ENCODE results near the gene SLC5A1.

The SLC5A1 gene

DNA sequence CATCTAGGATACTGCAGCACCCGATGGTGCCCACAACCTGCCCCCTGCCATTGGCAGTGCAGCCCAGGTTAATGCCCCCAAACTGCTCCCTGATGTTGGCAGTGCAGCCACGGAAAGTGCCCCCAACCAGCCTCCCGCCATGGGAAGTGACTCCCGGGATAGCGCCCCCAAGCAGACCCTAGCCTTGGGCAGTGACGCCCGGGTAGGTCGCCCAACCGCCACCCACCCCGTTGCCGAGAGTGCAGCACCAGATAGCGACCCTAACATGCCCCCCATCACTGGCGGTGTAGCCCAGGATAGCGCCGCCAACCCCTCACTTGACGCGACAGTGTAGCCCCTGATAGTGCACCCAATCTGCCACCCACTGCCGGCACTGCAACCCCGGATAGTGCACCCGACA, 77.5 kb downstream of the SLC5A1 start:
- no peak for TF ChIP-seq EZH2phosphoT487 (conservative IDR thresholded peaks at IDR 0.05; ENCODE audit: low read length)
- TF ChIP-seq, protein P1, sequence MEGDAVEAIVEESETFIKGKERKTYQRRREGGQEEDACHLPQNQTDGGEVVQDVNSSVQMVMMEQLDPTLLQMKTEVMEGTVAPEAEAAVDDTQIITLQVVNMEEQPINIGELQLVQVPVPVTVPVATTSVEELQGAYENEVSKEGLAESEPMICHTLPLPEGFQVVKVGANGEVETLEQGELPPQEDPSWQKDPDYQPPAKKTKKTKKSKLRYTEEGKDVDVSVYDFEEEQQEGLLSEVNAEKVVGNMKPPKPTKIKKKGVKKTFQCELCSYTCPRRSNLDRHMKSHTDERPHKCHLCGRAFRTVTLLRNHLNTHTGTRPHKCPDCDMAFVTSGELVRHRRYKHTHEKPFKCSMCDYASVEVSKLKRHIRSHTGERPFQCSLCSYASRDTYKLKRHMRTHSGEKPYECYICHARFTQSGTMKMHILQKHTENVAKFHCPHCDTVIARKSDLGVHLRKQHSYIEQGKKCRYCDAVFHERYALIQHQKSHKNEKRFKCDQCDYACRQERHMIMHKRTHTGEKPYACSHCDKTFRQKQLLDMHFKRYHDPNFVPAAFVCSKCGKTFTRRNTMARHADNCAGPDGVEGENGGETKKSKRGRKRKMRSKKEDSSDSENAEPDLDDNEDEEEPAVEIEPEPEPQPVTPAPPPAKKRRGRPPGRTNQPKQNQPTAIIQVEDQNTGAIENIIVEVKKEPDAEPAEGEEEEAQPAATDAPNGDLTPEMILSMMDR (IDR thresholded peaks at IDR 0.05; ENCODE audit: insufficient read depth, low read length, poor library complexity, severe bottlenecking) = no peak
- H2AFZ ChIP-seq (ENCODE audit: low read depth, low read length, severe bottlenecking) = no peak overlapping the region

DNA sequence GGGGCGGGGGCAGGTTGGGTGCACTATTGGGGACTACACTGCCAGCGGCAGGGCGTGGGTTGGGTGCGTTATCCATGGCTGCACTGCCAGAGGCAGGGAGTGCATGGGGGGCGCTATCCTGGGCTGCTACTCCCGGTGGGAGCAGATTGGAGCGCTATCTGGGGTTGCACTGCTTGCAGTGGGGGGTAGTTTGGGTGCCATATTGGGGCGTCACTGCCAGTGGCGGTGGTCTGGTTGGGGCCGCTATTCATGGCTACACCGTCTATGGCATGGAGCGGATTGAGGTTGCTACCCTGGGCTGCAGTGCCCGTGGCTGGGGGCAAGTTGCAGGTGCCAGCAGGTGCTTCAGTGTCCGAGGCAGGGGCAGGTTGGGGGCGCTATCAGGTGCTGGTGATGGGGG, 79.8 kb downstream of the SLC5A1 start:
- Histone ChIP-seq H3K27ac (ENCODE audit: low read depth, low read length) (no peak overlapping the region), H3K9me3 (ENCODE audit: insufficient read depth, low read length) (no peaks in the 10 kb centered on the region), H3K36me3 (ENCODE audit: low read length) (no peaks in the 10 kb centered on the region), H3K4me2 (ENCODE audit: low read depth, low read length, poor library complexity, severe bottlenecking) (no peak overlapping the region), H3K9me2 (replicated peaks; ENCODE audit: insufficient read depth, low read length) (no peaks in the 10 kb centered on the region), H4K20me1 (ENCODE audit: low read depth, low read length) (no peaks in the 10 kb centered on the region), H3F3A (ENCODE audit: insufficient read depth) (no peaks in the 10 kb centered on the region), H2AFZ (ENCODE audit: low read depth, low read length, severe bottlenecking) (no peak overlapping the region), H3K9ac (ENCODE audit: low read length) (no peak overlapping the region), H3K79me2 (ENCODE audit: insufficient read depth, low read length) (no peaks in the 10 kb centered on the region), H3K27me3 (ENCODE audit: low read length) (no peaks in the 10 kb centered on the region), H3K4me3 (ENCODE audit: insufficient read depth, low read length, poor library complexity, severe bottlenecking) (no peak overlapping the region)
- no peak for TF ChIP-seq EZH2phosphoT487 (conservative IDR thresholded peaks at IDR 0.05; ENCODE audit: low read length)
- TF ChIP-seq, protein P1 (IDR thresholded peaks at IDR 0.05; ENCODE audit: insufficient read depth, low read length, poor library complexity, severe bottlenecking) = no peak

More for the DNA sequence above, 77.5 kb downstream of the SLC5A1 start:
- Histone ChIP-seq H3K27ac (ENCODE audit: low read depth, low read length) (no peak overlapping the region), H3K36me3 (ENCODE audit: low read length) (no peaks in the 10 kb centered on the region), H3K27me3 (ENCODE audit: low read length) (no peaks in the 10 kb centered on the region), H3K79me2 (ENCODE audit: insufficient read depth, low read length) (no peaks in the 10 kb centered on the region), H3K4me3 (ENCODE audit: insufficient read depth, low read length, poor library complexity, severe bottlenecking) (no peak overlapping the region), H3K9me2 (replicated peaks; ENCODE audit: insufficient read depth, low read length) (no peaks in the 10 kb centered on the region), H4K20me1 (ENCODE audit: low read depth, low read length) (no peaks in the 10 kb centered on the region), H3F3A (ENCODE audit: insufficient read depth) (no peaks in the 10 kb centered on the region), H3K9ac (ENCODE audit: low read length) (no peak overlapping the region), H3K4me2 (ENCODE audit: low read depth, low read length, poor library complexity, severe bottlenecking) (no peak overlapping the region), H3K9me3 (ENCODE audit: insufficient read depth, low read length) (no peaks in the 10 kb centered on the region)

DNA sequence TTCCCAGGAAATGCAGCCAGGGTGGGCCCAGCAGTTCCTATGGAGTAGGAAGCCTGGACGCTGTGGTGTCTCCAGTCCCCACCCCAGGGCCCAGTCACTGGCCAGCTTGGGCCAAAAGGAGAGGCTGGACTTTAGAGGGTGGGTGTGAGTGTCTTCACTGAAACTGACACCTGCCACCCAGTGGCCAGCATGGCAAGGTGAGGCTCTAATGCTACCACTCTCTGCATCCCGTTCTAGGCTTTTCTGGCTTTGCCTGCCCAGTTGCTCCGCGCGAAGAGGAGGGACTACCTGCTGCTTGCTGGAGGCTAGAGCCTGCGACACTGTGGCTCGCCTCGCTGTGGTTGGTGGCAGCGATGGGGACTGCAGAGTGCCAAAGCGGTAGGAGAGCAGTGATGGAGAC, 80.6 kb downstream of the SLC5A1 start:
- H2AFZ ChIP-seq (ENCODE audit: low read depth, low read length, severe bottlenecking) = no peak overlapping the region
- H3K4me3 ChIP-seq (ENCODE audit: insufficient read depth, low read length, poor library complexity, severe bottlenecking) = no peak overlapping the region
- no peak overlapping the region for H3K9ac ChIP-seq (ENCODE audit: low read length)

More for the DNA sequence above, 80.6 kb downstream of the SLC5A1 start:
- Histone ChIP-seq H3K27ac (ENCODE audit: low read depth, low read length) (no peak overlapping the region), H3K27me3 (ENCODE audit: low read length) (no peaks in the 10 kb centered on the region), H3K9me2 (replicated peaks; ENCODE audit: insufficient read depth, low read length) (no peaks in the 10 kb centered on the region), H3K79me2 (ENCODE audit: insufficient read depth, low read length) (no peaks in the 10 kb centered on the region), H3K9me3 (ENCODE audit: insufficient read depth, low read length) (no peaks in the 10 kb centered on the region), H3K36me3 (ENCODE audit: low read length) (no peaks in the 10 kb centered on the region), H4K20me1 (ENCODE audit: low read depth, low read length) (no peaks in the 10 kb centered on the region), H3K4me2 (ENCODE audit: low read depth, low read length, poor library complexity, severe bottlenecking) (no peak overlapping the region), H3F3A (ENCODE audit: insufficient read depth) (no peaks in the 10 kb centered on the region)
- TF ChIP-seq, protein P1 (IDR thresholded peaks at IDR 0.05; ENCODE audit: insufficient read depth, low read length, poor library complexity, severe bottlenecking) = no peak
- no peak for TF ChIP-seq EZH2phosphoT487 (conservative IDR thresholded peaks at IDR 0.05; ENCODE audit: low read length)

All from SU-DHL-6 (cell line).